ENCODE results near the gene TBXT. TPM values are rescaled to one million over a fixed set of nuclear protein-coding genes. Genes with fewer than 3 reads are reported as not detected.

Gene TBXT
- total RNA-seq, 1 donor from 2014 or later = not detected

GRCh38 chr6:166119116-166119911, 48.3 kb downstream of the TBXT start:
- DNase-seq (ENCODE audit: low read depth in 2 of 2) = no peak

- DNase-seq (ENCODE audit: low read depth in 2 of 2) = no peak
Measured at GRCh38 chr6:166115609-166116008, 52.0 kb downstream of the TBXT start.

DNA sequence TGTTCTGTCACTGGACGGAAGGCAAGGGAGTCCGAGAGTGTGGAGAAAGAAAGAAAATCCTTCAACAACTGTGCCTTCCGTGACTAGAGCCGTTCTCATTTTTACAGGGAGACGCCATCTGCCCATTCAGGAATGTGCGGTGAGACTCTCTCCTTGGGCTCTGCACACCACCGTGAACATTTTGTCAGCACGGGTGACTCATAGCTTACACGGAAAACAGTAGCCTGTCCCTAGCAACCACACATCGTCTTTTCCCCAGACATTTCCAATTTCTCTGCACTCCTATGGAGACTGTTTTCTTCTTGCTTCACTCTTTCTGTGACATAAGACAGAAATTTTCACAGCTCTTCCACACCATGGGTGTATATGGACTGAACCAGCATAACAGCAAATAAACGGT, 55.1 kb downstream of the TBXT start:
- no peak for DNase-seq (ENCODE audit: low read depth in 2 of 2)

DNA sequence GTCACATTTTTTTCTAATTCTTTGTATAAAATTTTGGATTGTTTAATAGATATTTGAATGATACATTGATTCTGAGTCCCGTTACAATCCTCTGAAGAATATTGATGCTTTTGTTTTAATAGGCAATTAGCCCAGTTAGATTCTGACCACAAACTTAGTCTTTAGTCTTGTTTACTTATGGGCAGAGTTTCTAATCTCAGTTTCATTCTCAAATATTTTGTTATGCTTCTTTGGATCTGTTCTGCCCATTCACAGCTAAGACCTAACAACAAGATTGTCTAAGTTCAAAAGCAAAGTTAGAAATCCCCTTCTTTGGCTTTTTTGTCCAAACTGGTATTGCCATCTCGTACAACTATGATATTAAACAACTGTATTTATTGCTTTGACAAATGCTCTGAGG, 58.0 kb downstream of the TBXT start:
- DNase-seq (ENCODE audit: low read depth in 2 of 2) = no peak

Other genes starting within 250 kb of the TBXT start
- not detected in 2 replicates for gene PRR18, start 140.5 kb upstream of the TBXT start, total RNA-seq
- gene SFT2D1, start 174.7 kb upstream of the TBXT start, total RNA-seq = 19.2 and 19.8 TPM in 2 replicates
- 15.3 and 18.1 TPM in 2 replicates for gene MPC1, start 215.1 kb upstream of the TBXT start, total RNA-seq

Measured in lung microvascular endothelial cell (primary cell).